NCI-H1092 (cell line): ENCODE data around the gene SAMD14.

Experiments
- DNase-seq: peaks from one replicate; lab custom pipeline; 2025; lab: John Stamatoyannopoulos, UW

The SAMD14 gene

DNA sequence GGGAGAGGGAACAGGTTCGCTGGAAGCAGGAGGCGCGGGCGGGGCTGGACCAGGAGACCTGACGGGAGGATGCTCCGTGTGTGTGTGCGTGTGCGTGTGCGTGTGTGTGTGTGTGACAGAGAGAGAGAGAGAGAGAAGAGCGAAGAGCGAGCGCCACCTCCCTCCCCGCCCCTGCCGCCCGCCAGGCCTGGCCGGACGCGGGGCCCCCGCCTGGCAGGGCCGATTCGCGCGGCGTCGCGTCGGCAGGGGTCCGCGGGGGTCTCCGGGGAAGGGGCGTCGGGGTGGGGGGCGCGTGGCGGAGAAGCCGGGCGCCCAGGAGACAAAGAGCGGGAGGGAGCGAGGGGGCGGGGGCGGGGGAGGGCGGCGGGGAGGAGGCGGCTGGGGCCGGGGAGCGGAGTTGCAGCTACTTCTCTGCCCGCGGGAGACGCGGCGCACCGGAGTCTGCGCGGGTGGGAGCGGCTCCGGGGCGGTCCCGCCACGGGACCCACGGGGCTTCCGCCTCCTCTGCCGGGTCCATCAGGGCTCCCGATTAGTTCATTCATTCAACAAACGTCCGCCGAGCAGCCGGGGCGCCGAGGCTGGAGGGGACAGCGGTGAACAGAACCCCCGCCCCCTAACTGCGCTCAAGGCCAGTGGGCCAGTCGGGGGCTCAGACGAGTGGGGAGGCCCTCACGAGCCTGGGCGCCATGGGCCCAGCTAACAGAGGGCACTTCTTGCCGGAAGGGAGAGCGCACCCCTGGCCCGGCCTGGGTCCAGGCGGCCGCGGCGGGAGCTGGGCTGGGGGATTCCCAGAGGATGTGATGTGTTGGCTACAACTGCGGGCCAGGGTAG lies at the start of gene SAMD14:
Gene SAMD14, minus strand, starts transcription at position 433 of the 831 bp plus-strand sequence. CDS start 5,201 bp downstream, outside the sequence.
- DNase-seq: no peak

DNA sequence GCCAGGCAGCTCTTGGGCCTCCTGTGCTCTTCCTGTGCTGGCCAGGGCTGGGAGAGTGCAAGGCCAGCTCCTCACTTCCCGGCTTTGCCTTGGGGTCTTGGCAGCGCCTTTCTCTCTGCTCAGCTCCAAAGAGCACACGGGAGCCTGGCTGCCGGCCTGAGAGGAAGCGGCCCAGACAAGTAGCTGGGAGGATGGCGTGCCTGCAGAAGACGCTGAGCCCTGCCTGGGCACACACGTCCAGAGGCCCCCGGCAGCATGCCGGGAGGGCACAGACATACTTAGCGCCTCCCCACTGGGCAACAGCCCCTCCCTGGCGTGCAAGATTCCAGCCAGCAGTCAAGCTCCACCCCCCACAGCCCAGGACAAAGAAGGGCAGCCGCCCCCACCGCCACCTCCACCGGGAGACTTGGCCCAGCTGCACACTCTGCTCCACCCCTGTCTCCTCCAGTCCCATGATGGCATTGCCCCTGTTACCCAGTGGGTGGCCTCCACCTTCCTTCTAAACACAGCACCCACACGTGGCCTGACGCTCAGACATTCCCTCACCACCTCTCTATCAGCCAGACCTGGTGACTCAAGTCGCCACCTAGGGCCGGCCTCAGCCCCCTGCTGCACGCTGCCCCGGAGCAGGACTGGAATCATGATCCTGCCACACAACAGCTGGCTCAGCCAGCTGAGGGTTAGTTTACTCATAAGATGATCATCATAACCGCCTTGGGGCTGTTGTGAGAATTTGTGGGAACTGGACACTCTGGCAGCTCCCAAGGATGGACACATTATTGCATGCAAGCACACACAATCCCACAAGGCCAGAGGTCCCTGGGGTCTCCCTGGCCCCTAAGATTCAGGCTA lies 48.2 kb upstream of the SAMD14 start:
- no peak for DNase-seq

GRCh38 chr17:50177476-50177875 lies 47.5 kb upstream of the SAMD14 start:
- no peak for DNase-seq

DNA sequence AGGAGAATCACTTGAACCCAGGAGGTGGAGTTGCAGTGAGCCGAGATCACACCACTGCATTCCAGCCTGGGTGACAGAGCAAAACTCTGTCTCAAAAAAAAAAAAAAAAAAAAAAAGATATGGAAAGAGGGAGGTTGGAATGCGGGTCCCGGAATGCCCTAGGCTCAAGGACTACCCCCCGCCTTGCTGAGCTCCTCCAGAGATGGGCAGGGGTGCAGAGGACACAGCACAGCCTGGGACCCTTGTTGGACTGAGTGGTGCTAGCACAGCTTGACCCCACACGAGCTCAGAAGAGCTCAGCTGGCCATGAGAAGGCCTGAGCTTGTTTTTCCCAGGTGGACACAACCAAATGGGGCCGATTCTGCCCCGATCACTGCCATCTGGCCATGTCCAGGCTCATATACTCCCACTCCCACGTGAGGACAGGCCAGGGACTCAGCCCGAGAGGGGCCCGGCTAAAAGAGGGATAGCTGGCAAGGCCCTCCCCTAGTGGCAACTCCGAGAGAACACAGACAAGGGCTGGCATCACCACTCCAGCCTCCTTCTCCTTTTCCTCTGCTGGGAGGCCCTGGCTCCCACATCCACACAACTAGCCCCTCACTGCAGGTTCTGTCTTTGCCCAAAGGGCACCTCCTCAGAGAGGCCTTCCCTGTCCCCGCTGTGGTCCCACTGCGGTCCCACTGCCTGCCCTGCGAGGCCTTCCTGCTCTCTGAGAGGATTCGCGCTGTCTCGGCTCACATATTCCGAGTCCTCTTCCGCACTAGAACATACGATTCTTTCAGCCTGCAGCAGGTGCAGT lies 46.8 kb upstream of the SAMD14 start:
- no peak for DNase-seq

DNA sequence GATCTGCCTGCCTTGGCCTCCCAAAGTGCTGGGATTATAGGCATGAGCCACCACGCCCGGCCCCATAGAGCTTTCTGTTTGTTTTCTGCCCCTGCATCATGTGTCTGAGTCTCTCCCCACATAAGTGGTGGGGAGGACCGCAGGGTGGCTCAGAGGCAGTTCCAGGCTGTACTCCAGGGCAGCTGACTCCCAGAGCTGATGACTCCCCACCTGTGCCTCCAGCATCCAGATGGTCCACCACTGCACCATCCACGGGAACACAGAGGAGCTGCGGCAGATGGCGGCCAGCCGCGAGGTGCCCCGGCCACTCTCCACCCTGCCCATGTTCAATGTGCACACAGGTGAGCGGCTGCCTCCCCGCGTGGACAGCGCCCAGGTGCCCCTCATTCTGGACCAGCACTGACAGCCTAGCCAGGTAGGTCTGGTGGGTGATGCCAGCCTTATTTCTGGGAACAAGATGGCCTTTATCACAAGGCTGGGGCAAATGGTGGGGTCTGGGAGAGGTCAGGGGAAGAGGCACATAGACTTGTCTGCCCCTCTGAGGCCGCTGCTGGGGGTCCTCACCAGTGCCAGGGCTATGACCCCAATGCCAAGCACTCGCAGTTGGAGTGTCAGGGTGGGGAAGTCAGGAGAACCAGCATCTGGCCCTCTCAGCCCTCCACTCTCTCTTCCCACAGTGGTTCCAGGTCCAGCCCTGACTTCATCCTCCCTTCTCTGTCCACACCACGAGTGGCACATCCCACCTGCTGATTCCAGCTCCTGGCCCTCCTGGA lies 45.3 kb upstream of the SAMD14 start:
- DNase-seq: no peak

- DNase-seq: no peak
These were observed 44.5 kb upstream of the SAMD14 start for GRCh38 chr17:50174444-50174843.

DNA sequence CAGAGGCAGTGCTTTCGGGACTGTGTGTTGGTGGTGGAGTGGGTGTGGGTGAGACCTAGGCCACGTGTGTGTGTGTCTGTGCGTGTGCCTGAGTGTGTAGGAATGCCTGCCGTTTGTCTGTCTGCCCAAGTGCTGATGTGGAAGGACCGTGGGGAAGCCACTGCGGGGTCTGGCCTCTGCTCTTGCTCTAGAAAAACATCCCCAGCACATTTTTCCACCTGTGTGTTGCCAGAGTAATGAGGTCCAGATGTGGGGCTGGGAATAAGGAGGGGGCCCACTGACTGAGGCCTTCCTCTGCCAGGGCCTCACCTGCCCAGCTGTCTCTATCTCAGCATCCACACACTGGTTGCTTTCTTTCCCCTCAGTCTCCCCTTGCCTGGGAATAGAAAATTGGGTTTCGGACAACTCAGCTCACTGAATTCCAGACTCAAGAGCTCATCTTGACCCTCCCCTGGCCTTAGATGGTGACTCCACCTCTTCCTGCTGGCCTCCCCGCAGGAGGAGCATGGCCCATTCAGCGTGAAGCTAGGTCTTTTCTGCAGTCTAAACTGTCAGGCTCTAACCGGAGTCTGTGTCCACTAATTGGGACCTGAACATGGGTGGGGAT lies 43.5 kb upstream of the SAMD14 start:
- no peak for DNase-seq

GRCh38 chr17:50172936-50173334 lies 43.0 kb upstream of the SAMD14 start:
- no peak for DNase-seq

GRCh38 chr17:50172130-50172529 lies 42.2 kb upstream of the SAMD14 start:
- no peak for DNase-seq

GRCh38 chr17:50171371-50172071 lies 41.6 kb upstream of the SAMD14 start:
- no peak for DNase-seq

- no peak for DNase-seq
These were observed 40.9 kb upstream of the SAMD14 start for GRCh38 chr17:50170662-50171370.

DNA sequence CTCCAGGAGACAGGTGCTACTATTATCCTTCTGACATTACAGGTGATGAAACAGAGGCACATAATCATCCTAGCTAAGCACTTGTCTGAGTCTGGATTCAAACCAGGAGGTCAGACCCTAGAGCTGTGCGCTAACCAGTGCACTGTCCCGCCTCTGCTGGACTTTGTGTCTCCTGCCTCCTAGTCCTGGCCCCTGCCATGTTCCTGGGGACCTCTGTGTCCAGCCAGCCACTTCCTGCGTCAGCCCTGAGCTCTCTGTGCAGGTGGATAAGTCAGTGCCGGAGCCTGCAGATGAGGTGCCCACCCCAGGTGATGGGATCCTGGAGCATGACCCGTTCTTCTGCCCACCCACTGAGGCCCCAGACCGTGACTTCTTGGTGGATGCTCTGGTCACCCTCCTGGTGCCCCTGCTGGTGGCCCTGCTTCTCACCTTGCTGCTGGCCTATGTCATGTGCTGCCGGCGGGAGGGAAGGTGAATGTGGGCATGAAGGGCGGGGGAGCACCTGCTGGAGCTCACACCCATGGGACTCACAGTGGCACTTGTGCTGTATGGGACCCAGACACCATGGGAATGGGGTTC lies 40.0 kb upstream of the SAMD14 start:
- no peak for DNase-seq

DNA sequence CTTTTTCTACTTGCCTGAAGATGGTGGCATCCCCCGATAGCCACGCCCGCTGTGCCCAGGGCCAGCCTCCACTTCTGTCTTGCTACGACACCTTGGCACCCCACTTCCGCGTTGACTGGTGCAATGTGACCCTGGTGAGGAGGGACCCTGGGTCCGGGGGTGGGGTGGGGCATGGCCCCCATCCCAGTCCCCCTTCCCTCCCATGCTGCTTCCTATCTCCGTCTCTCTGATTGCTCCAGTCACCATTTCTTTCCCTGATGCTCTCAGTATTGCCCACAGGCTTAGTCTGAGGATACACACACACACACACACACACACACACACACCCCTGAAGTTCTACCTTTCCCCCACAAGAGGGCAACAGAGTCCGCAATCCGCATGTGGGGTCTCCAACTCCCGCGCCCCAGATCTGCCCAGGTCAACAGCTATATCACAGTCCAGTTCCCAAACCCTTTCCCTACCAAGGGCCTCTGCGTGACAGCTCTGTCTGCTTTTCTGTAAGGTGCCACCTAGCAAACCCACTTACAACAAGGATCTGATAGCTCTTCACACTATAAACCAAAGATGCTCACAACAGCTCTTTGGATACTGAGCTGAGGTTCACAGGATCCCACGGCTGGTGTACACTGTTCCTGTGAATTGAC lies 39.3 kb upstream of the SAMD14 start:
- DNase-seq: no peak

DNA sequence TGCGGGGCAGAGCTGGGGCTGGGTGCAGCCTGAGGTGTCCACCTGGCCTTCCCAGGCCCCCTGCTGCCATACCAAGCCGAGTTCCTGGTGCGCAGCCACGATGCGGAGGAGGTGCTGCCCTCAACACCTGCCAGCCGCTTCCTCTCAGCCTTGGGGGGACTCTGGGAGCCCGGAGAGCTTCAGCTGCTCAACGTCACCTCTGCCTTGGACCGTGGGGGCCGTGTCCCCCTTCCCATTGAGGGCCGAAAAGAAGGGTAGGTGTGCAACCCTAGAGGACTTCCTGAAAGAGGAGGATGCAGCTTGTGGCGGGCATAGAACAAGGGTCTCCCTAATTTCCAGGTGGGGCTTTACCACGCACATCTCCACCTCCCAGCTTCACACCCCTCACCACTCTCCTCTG lies 38.4 kb upstream of the SAMD14 start:
- no peak for DNase-seq

GRCh38 chr17:50167371-50167770 lies 37.4 kb upstream of the SAMD14 start:
- DNase-seq: no peak

GRCh38 chr17:50166518-50167181 lies 36.7 kb upstream of the SAMD14 start:
- DNase-seq: no peak

GRCh38 chr17:50165867-50166517 lies 36.0 kb upstream of the SAMD14 start, which contains the start of gene SGCA:
TSS of gene SGCA (plus strand) at chr17:50166005. CDS start at chr17:50166041, 36 bp downstream.
- DNase-seq: no peak

DNA sequence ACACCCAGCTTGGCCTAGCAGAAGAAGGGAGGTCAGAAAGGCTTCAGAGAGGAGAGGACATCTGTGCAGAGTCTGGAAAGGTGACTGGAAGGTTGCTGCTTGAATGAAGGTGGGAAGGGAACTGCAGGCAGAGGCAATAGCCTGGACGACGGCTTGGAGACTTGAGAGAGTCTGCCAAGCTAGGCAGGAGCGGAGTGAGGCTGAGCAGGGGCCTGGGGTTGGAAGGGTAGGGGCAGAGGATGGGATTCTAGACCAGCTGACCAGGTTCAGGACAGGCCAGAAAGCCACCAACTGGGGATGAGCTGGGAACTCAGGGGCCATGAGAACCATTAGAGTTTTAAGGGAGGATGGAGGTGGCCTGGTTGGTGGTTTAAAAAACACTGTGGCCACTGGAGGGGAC lies 35.5 kb upstream of the SAMD14 start:
- no peak for DNase-seq
